Transverse colon (tissue), 4 donors: ENCODE measurements around the gene XRN2. TPM values are rescaled to one million over a fixed set of nuclear protein-coding genes. Genes with fewer than 3 reads are reported as not detected.

Source experiments
- DNase-seq: peaks from one replicate; pipeline ENCODE4 v3.0.0-alpha.2; 2019
- H3K27ac ChIP-seq, 4 donors: fragments of 200-600 bp; sonication (generic); 2 replicates each; pipeline ENCODE4 v1.5.1; 2016 to 2018; ENCODE audit warnings: inconsistent platforms in 4 of 4
- H3K27me3 ChIP-seq: fragments of 200-600 bp; sonication (generic); 2 replicates; pipeline ENCODE4 v1.5.1; 2017; ENCODE audit warnings: inconsistent platforms
- H3K36me3 ChIP-seq, 4 donors: fragments of 200-600 bp; sonication (generic); 2 replicates each; pipeline ENCODE4 v1.5.1; 2017 to 2019; ENCODE audit warnings: inconsistent platforms in 4 of 4
- H3K4me1 ChIP-seq, 4 donors: fragments of 200-600 bp; sonication (generic); 2 replicates each; pipeline ENCODE4 v1.5.1; 2017 to 2020; ENCODE audit warnings: inconsistent platforms in 4 of 4
- H3K4me3 ChIP-seq, 4 donors: fragments of 200-600 bp; sonication (generic); 1 replicate in 1 of 4; 2 replicates in 3 of 4; pipeline versions ENCODE4 v1.5.1 to v1.6.1; 2017 to 2019; ENCODE audit warnings: inconsistent platforms in 4 of 4
- H3K9me3 ChIP-seq, 2 donors: fragments of 200-600 bp; sonication (generic); 2 replicates each; pipeline ENCODE4 v1.5.1; 2017 to 2019; ENCODE audit warnings: inconsistent platforms in 2 of 2
- EP300 ChIP-seq: sonication (generic); formaldehyde crosslinking; IDR thresholded peaks from one replicate; pipeline ENCODE4 v1.6.1; 2017; ENCODE audit warnings: antibody characterized with exemption, low read depth
- POLR2A ChIP-seq: fragments of 450-650 bp; IDR thresholded peaks from one replicate; pipeline ENCODE4 v1.6.1; 2016; ENCODE audit warnings: antibody characterized with exemption, mild to moderate bottlenecking, moderate library complexity
- POLR2AphosphoS5 ChIP-seq, 3 donors: sonication (generic); formaldehyde crosslinking; IDR thresholded peaks; one replicate each; pipeline ENCODE4 v1.6.1; 2016; ENCODE audit warnings: antibody characterized with exemption in 3 of 3
- WGBS, 2 donors: methylation state at CpG; one replicate each; pipeline ENCODE4 v1.1.5; 2018; ENCODE audit warnings: low coverage in 1 of 2; 5-methylcytosine and 5-hydroxymethylcytosine counted together
- in situ Hi-C, 4 donors: fragments of 200-750 bp; cut with MboI; loops; one replicate each; pipeline versions ENCODE4 v1.15.0 to v1.15.1; 2017; ENCODE audit warnings: low sequenced_read_pairs in 3 of 4, low pct_ligation_motif_present in 1 of 4, low pct_unique_long_range_greater_than_20kb in 1 of 4
- intact Hi-C: fragments of 100-400 bp; cut with DNase I; formaldehyde crosslinking; loops from one replicate; pipeline ENCODE4 v1.15.1; 2023; ENCODE audit warnings: low total_unique reads
- total RNA-seq, 4 donors: library from RNA; depleted of rRNA; stranded (reverse); fragments of >200 nt; gene quantifications; one replicate each; pipeline ENCODE4 v1.1.0, GENCODE V29; 2016
- TF ChIP-seq, protein P1 (sequence below), 5 experiments: fragments of 200-600 bp in 3 of 5; fragments of 450-650 bp in 2 of 5; sonication (generic) in 3 of 5; IDR thresholded peaks; 1 replicate in 2 of 5; 2 replicates in 3 of 5; pipeline ENCODE4 v1.5.1; 2016 to 2017; ENCODE audit warnings: antibody characterized with exemption in 5 of 5, inconsistent platforms in 3 of 5, mild to moderate bottlenecking in 2 of 5, moderate library complexity in 1 of 5

Gene XRN2
- total RNA-seq, 4 donors from 2014 or later = 16.1 to 46.4 (median 30.3) TPM

DNA sequence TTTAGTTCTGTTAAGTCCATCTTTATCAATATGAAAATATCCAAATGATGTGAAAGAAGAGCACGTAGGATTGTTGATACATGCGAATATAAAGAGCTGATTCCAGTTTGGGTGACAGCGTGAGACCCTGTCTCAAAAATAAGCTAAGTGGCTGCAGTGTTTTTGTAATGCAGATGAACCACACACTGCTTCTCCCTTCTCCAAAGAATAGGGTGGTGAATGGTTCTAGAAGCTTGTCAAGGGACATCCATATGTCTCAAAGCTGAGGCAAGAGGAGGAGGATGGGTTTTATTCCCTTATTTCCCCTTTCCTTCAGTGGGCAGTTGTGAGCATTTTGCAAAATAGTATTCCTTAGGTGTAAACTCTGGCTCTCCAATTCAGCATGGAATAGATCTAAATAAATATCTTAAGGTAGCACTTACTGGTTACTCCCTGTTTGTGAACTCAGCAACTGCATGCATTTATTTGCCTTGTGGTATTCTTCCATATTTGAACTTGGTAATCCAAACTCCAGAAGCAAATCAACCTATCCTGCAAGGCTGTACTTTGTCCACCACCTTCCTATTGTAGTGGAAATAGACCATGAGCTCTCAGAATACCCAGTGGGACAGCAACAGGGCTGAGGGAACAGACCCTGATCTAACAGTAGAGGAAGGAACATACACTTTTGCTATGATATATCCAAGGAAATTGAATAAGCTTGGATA, 38.0 kb downstream of the XRN2 start:
- TF ChIP-seq, protein P1, sequence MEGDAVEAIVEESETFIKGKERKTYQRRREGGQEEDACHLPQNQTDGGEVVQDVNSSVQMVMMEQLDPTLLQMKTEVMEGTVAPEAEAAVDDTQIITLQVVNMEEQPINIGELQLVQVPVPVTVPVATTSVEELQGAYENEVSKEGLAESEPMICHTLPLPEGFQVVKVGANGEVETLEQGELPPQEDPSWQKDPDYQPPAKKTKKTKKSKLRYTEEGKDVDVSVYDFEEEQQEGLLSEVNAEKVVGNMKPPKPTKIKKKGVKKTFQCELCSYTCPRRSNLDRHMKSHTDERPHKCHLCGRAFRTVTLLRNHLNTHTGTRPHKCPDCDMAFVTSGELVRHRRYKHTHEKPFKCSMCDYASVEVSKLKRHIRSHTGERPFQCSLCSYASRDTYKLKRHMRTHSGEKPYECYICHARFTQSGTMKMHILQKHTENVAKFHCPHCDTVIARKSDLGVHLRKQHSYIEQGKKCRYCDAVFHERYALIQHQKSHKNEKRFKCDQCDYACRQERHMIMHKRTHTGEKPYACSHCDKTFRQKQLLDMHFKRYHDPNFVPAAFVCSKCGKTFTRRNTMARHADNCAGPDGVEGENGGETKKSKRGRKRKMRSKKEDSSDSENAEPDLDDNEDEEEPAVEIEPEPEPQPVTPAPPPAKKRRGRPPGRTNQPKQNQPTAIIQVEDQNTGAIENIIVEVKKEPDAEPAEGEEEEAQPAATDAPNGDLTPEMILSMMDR (IDR thresholded peaks at IDR 0.05) = no peak
- no peak for TF ChIP-seq EP300
- no peak for TF ChIP-seq POLR2AphosphoS5 (IDR thresholded peaks at IDR 0.05)
- no peak for TF ChIP-seq POLR2A
- H3K36me3 ChIP-seq = peaks cover 0 to 46% (median 23%) of the 10 kb centered on the region in 4 donors
- no peaks in the 10 kb centered on the region for H3K27me3 ChIP-seq
- no peak overlapping the region for H3K4me3 ChIP-seq
- no peaks in the 10 kb centered on the region for H3K4me1 ChIP-seq
- intact Hi-C loops (no loop called here), in situ Hi-C loops (no loop called here)
- 94 to 97% methylated on average over 3 of the region's 3 CpGs for WGBS, 2 donors
- no peaks in the 10 kb centered on the region for H3K9me3 ChIP-seq
- no peak for DNase-seq
- H3K27ac ChIP-seq = no peak overlapping the region

DNA sequence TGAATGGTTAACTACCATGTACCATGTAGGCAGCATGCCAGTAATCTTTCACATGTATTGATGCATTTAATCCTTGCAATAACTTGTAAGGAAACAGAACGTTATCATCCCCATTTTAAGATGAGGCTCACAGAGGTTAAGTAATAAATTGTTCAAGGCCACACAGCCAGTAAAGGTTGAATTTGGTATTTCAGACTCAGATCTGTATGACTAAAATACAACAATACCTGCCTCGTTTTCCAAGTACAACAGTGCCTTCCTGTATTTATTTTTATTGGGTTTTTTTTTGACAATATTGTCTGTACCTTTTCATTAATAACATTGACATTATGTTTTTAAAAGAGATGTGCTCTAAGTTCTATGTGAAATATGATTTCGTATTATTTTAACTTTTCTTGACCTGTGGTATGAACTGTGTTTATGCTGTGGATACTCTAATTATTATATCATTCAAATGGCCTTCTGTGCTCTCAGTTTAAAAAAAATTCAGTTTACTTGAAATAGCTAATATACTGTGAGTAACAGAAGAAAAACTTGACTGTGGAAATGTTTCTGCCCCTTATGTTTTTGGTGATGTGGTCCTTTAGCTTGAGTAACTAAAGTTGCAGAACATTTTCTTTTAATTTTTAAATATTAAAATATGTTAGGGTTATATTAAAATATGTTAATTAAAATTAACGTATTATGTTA, 39.7 kb downstream of the XRN2 start:
- in situ Hi-C loops (no loop called here), intact Hi-C loops (no loop called here)
- no peaks in the 10 kb centered on the region for H3K27me3 ChIP-seq
- no peak overlapping the region for H3K27ac ChIP-seq
- no peak for TF ChIP-seq EP300
- TF ChIP-seq, protein P1 (IDR thresholded peaks at IDR 0.05) = no peak
- no peak for TF ChIP-seq POLR2A
- TF ChIP-seq POLR2AphosphoS5 (IDR thresholded peaks at IDR 0.05) = no peak
- H3K9me3 ChIP-seq = no peaks in the 10 kb centered on the region
- no peak for DNase-seq
- 66 to 69% methylated on average over 4 of the region's 4 CpGs for WGBS, 2 donors
- H3K4me1 ChIP-seq = no peaks in the 10 kb centered on the region
- H3K36me3 ChIP-seq = peaks cover 0 to 52% (median 26%) of the 10 kb centered on the region in 4 donors
- no peak overlapping the region for H3K4me3 ChIP-seq

DNA sequence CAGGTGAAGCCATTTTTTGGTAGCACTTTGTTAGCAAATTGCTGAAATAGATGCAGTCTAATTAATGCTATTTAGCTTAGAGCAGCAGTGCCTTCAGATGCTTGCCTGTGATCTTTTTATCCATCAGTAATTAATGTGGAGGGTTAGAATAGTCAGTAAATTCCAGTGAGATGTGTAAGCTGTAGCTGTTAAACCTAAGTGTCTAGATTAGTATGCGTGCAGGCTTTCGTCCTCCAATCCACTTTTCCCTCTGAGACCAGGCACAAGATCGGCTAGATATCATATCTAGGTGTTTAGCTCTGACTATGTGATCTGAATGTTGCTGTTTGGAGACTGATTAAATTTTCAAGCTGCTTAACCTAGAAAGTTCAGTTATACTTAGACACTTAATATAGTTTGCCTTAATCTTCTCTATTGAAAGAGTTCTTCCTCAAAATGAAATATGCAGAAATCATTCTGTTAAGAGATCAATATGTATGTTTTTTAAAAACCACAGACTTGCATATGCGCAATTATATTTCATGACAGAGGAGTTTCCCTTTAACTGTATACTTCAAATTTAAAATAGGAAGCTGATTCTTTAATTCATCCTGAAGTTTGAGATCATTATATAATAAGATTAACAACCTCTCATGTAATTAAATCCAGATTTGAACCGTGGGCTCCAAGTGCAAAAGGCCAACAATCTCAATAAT, 41.2 kb downstream of the XRN2 start:
- no peak for DNase-seq
- no peak overlapping the region for H3K27ac ChIP-seq
- H3K4me3 ChIP-seq = no peak overlapping the region
- H3K27me3 ChIP-seq = no peaks in the 10 kb centered on the region
- no peaks in the 10 kb centered on the region for H3K9me3 ChIP-seq
- WGBS, 2 donors = 92 to 94% methylated on average over 5 of the region's 5 CpGs
- in situ Hi-C loops (no loop called here), intact Hi-C loops (no loop called here)
- TF ChIP-seq POLR2AphosphoS5 (IDR thresholded peaks at IDR 0.05) = no peak
- no peak for TF ChIP-seq EP300
- TF ChIP-seq, protein P1 (IDR thresholded peaks at IDR 0.05) = no peak
- TF ChIP-seq POLR2A = no peak
- H3K4me1 ChIP-seq = no peaks in the 10 kb centered on the region
- H3K36me3 ChIP-seq = peaks cover 0 to 67% (median 28%) of the 10 kb centered on the region in 4 donors

DNA sequence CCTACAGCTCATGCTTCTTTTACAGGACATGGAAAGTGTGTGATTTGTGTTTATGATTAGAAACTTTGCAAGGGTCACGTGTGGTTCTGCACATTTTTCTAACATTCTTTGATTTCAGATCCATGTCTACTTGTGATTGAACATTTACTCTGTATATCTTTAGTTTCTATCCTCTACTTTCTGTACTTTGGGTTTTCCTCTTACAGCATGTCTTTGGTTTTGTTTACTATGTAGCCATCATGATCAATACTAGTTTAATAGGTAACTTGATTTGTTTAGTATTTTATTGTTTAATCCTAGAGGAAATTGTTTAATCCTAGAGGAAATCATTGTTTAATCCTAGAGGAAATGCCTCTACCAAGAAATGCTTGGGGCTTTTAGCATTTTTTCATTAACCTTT, 41.8 kb downstream of the XRN2 start:
- TF ChIP-seq POLR2A (no peak), EP300 (no peak)
- intact Hi-C loops = no loop called here
- Histone ChIP-seq H3K9me3 (no peaks in the 10 kb centered on the region), H3K4me3 (no peak overlapping the region), H3K27me3 (no peaks in the 10 kb centered on the region), H3K27ac (no peak overlapping the region), H3K4me1 (no peaks in the 10 kb centered on the region), H3K36me3 (peaks cover 0 to 64% (median 27%) of the 10 kb centered on the region in 4 donors)
- no peak for DNase-seq
- in situ Hi-C loops = no loop called here
- WGBS, 2 donors = 85 to 90% methylated on average over 1 of the region's 1 CpG
